Panc1 (cell line): Measurements from ENCODE around the gene TEAD2. TPM values are rescaled to one million over a fixed set of nuclear protein-coding genes. Genes with fewer than 3 reads are reported as not detected.

Experiments used
- ATAC-seq: fragments of 200-7000 bp; cut with Tn5 transposase; 2 replicates; pipeline ENCODE4 v1.9.1; 2020; ENCODE audit warnings: mild to moderate bottlenecking, moderate library complexity
- BruUV-seq: library from RNA; stranded (reverse); fragments of 400-500 nt; replicated peaks from 2 replicates; lab custom pipeline; 2021; lab: Mats Ljungman, UMichigan
- CTCF ChIA-PET: fragments of 300-600 bp; sonication (Branson Sonifier 250); formaldehyde crosslinking; loops from one replicate; lab custom pipeline; 2022; ENCODE audit warnings: antibody characterized with exemption; lab: Charles Lee
- POLR2A ChIA-PET: fragments of 300-600 bp; sonication (Branson Sonifier 250); formaldehyde crosslinking; loops from one replicate; lab custom pipeline; 2022; ENCODE audit warnings: antibody characterized with exemption; lab: Charles Lee
- DNase-seq: peaks from one replicate; pipeline ENCODE4 v3.0.0-alpha.2; 2010; ENCODE audit warnings: low read depth, low spot score
- H3K27ac ChIP-seq: 2 replicates; pipeline ENCODE4 v1.5.1; 2011; ENCODE audit warnings: mild to moderate bottlenecking, low read length, inconsistent platforms
- H3K27me3 ChIP-seq: fragments of 200-500 bp; sonication (Bioruptor generic); 2 replicates; pipeline ENCODE4 v1.6.0; 2014; ENCODE audit warnings: low read length, inconsistent platforms; ENCODE audit not compliant: control insufficient read depth, insufficient read depth
- H3K36me3 ChIP-seq: fragments of 200-500 bp; sonication (Bioruptor generic); 2 replicates; pipeline ENCODE4 v1.5.1; 2014; ENCODE audit warnings: inconsistent platforms, mild to moderate bottlenecking, low read length, moderate library complexity; ENCODE audit not compliant: control insufficient read depth, insufficient read depth
- H3K4me1 ChIP-seq: 2 replicates; pipeline ENCODE4 v1.5.1; 2011; ENCODE audit warnings: inconsistent platforms, mild to moderate bottlenecking, low read length, moderate library complexity; ENCODE audit not compliant: control insufficient read depth, insufficient read depth
- H3K4me3 ChIP-seq, 2 experiments: 2 replicates each; pipeline ENCODE4 v1.5.1; 2011 to 2012; ENCODE audit warnings: low read depth in 2 of 2, low read length in 2 of 2, mild to moderate bottlenecking in 2 of 2, inconsistent platforms in 1 of 2, moderate library complexity in 1 of 2
- H3K9me3 ChIP-seq: fragments of 200-500 bp; sonication (Bioruptor generic); 2 replicates; pipeline ENCODE4 v1.5.1; 2014; ENCODE audit warnings: low read depth, mild to moderate bottlenecking, inconsistent platforms, low read length, moderate library complexity; ENCODE audit not compliant: control insufficient read depth, insufficient read depth
- POLR2AphosphoS5 ChIP-seq: IDR thresholded peaks from 2 replicates; pipeline ENCODE4 v1.6.1; 2012; ENCODE audit warnings: mild to moderate bottlenecking, low read depth, low read length, moderate library complexity
- SIN3A ChIP-seq: IDR thresholded peaks from 2 replicates; pipeline ENCODE4 v1.6.1; 2012; ENCODE audit warnings: low read depth, mild to moderate bottlenecking, low read length, moderate library complexity, borderline replicate concordance; ENCODE audit not compliant: insufficient read depth
- TCF7L2 ChIP-seq: IDR thresholded peaks from 2 replicates; pipeline ENCODE4 v1.6.1; 2011; ENCODE audit warnings: mild to moderate bottlenecking, low read depth, low read length, inconsistent platforms
- in situ Hi-C: cut with HindIII; loops from 2 replicates; pipeline ENCODE4 v1.10.0; 2016; ENCODE audit warnings: low sequenced_read_pairs, low pct_unique_long_range_greater_than_20kb
- intact Hi-C: fragments of 100-400 bp; cut with micrococcal nuclease; formaldehyde crosslinking; loops from one replicate; pipeline ENCODE4 v1.10.0; 2022; ENCODE audit not compliant: unreplicated experiment
- total RNA-seq: library from RNA; stranded (reverse); gene quantifications from one replicate; pipeline ENCODE4 v1.2.1, GENCODE V29; 2021; ENCODE audit not compliant: unreplicated experiment
- TF ChIP-seq, protein P1 (sequence below), 2 experiments: IDR thresholded peaks; 2 replicates each; pipeline ENCODE4 v1.6.1; 2011 to 2012; ENCODE audit warnings: low read depth in 2 of 2, control low read depth in 1 of 2, low read length in 1 of 2, mild to moderate bottlenecking in 1 of 2, moderate library complexity in 1 of 2; ENCODE audit not compliant: insufficient read depth in 1 of 2
- TF ChIP-seq, protein P2 (sequence below): fragments of 450-650 bp; IDR thresholded peaks from 2 replicates; pipeline ENCODE4 v1.5.1; 2017; ENCODE audit warnings: mild to moderate bottlenecking

The TEAD2 gene
- total RNA-seq, 1 experiment from 2014 or later = 31.9 TPM

GRCh38 chr19:49407482-49408015 lies 45.3 kb upstream of the TEAD2 start:
- TF ChIP-seq POLR2AphosphoS5 (no peak), SIN3A (no peak), TCF7L2 (no peak)
- TF ChIP-seq, protein P1, sequence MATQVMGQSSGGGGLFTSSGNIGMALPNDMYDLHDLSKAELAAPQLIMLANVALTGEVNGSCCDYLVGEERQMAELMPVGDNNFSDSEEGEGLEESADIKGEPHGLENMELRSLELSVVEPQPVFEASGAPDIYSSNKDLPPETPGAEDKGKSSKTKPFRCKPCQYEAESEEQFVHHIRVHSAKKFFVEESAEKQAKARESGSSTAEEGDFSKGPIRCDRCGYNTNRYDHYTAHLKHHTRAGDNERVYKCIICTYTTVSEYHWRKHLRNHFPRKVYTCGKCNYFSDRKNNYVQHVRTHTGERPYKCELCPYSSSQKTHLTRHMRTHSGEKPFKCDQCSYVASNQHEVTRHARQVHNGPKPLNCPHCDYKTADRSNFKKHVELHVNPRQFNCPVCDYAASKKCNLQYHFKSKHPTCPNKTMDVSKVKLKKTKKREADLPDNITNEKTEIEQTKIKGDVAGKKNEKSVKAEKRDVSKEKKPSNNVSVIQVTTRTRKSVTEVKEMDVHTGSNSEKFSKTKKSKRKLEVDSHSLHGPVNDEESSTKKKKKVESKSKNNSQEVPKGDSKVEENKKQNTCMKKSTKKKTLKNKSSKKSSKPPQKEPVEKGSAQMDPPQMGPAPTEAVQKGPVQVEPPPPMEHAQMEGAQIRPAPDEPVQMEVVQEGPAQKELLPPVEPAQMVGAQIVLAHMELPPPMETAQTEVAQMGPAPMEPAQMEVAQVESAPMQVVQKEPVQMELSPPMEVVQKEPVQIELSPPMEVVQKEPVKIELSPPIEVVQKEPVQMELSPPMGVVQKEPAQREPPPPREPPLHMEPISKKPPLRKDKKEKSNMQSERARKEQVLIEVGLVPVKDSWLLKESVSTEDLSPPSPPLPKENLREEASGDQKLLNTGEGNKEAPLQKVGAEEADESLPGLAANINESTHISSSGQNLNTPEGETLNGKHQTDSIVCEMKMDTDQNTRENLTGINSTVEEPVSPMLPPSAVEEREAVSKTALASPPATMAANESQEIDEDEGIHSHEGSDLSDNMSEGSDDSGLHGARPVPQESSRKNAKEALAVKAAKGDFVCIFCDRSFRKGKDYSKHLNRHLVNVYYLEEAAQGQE (IDR thresholded peaks at IDR 0.05; ENCODE audit: insufficient read depth in 1 of 2, low read depth in 2 of 2, low read length in 1 of 2) = no peak
- TF ChIP-seq, protein P2, sequence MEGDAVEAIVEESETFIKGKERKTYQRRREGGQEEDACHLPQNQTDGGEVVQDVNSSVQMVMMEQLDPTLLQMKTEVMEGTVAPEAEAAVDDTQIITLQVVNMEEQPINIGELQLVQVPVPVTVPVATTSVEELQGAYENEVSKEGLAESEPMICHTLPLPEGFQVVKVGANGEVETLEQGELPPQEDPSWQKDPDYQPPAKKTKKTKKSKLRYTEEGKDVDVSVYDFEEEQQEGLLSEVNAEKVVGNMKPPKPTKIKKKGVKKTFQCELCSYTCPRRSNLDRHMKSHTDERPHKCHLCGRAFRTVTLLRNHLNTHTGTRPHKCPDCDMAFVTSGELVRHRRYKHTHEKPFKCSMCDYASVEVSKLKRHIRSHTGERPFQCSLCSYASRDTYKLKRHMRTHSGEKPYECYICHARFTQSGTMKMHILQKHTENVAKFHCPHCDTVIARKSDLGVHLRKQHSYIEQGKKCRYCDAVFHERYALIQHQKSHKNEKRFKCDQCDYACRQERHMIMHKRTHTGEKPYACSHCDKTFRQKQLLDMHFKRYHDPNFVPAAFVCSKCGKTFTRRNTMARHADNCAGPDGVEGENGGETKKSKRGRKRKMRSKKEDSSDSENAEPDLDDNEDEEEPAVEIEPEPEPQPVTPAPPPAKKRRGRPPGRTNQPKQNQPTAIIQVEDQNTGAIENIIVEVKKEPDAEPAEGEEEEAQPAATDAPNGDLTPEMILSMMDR = no peak
- H3K4me1 ChIP-seq = no peaks in the 10 kb centered on the region
- POLR2A ChIA-PET = interaction anchor here (0.6 kb wide), 1 partner anchor 37 kb away, joined by 4 read pairs; no protein-coding TSS in a partner anchor
- no peaks in the 10 kb centered on the region for H3K27me3 ChIP-seq
- no TSS peak for BruUV-seq
- ATAC-seq = no peak
- DNase-seq = no peak
- H3K9me3 ChIP-seq = no peaks in the 10 kb centered on the region
- in situ Hi-C loops (no loop called here), intact Hi-C loops (no loop called here)
- CTCF ChIA-PET = no interaction called here
- H3K36me3 ChIP-seq = no peaks in the 10 kb centered on the region
- no peak overlapping the region for H3K4me3 ChIP-seq
- no peak overlapping the region for H3K27ac ChIP-seq

- H3K27ac ChIP-seq = no peak overlapping the region
- H3K4me3 ChIP-seq = no peak overlapping the region
- DNase-seq (no peak), ATAC-seq (no peak)
- no peaks in the 10 kb centered on the region for H3K9me3 ChIP-seq
- no peaks in the 10 kb centered on the region for H3K27me3 ChIP-seq
- H3K4me1 ChIP-seq = no peaks in the 10 kb centered on the region
- no TSS peak for BruUV-seq
- TF ChIP-seq POLR2AphosphoS5 = no peak
- no peak for TF ChIP-seq SIN3A
- TF ChIP-seq TCF7L2 = no peak
- TF ChIP-seq, protein P2 = no peak
- TF ChIP-seq, protein P1 (IDR thresholded peaks at IDR 0.05; ENCODE audit: insufficient read depth in 1 of 2, low read depth in 2 of 2, low read length in 1 of 2) = no peak
- intact Hi-C loops = no loop called here
- in situ Hi-C loops = no loop called here
- H3K36me3 ChIP-seq = no peaks in the 10 kb centered on the region
- CTCF ChIA-PET = no interaction called here
- POLR2A ChIA-PET = interaction anchor here (0.6 kb wide), 1 partner anchor 40 kb away, joined by 4 read pairs; no protein-coding TSS in a partner anchor
These were observed 44.9 kb upstream of the TEAD2 start for GRCh38 chr19:49407079-49407478.
